Stimulated activated CD8-positive, alpha-beta memory T cell treated with anti-CD3 and anti-CD28 coated beads, Interleukin-4, amount 100 ng/mL, for 48 hours (primary cell): Measurements from ENCODE around the gene TMEM267.

Experiments used
- DNase-seq: peaks from one replicate; pipeline ENCODE4 v3.0.0-alpha.2; 2020

The TMEM267 gene

GRCh38 chr5:43401827-43402226 lies 81.8 kb downstream of the TMEM267 start:
- DNase-seq, result no peak

GRCh38 chr5:43400082-43400481 lies 83.6 kb downstream of the TMEM267 start:
- no peak for DNase-seq

- DNase-seq, result peak; percentile 77
Observed at GRCh38 chr5:43396762-43397304, 86.8 kb downstream of the TMEM267 start.
